ENCODE measurements around the gene PEX26. TPM values are rescaled to one million over a fixed set of nuclear protein-coding genes. Genes with fewer than 3 reads are reported as not detected.
"Not testable (repeated sequence)": the region's sequence is repeated elsewhere in the genome, so short reads cannot be mapped to it uniquely, and the experiment has no call there.

The PEX26 gene
- total RNA-seq, 2 donors from 2014 or later, result 39.1 to 46.0 TPM

DNA sequence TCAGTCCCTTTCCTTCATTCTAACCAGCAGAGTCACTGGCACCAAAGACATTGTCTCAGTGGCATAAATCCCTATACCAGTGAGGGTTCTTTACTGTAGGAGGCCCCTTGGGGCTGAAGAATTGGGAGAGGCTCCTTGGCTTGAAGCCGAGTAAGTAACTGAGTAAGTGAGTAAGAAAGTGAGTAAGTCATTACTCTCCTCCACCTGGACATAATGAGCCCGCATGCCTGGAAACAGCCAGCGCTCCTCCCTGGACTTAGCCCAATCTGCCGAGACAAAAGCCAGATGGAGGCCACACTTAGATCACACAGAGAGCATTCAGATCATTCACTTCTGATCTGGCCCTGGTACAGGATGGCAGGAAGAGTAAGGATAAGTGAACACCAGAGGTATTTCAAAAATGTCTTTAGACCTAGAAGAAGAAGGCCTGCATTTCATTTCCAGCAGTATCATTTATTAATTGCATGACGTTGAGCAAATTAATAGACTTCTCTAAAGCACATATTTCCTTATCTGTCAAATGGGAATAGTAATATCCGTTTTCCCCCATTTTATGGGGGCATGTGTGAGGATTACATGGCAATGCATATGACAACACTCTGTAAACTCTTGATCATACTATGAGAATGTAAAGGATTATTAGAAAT, 45.2 kb upstream of the PEX26 start:
- Histone ChIP-seq H3K4me1 (ENCODE audit: control insufficient read depth in 1 of 2, low read depth in 2 of 2) (peaks cover 5 to 31% of the 10 kb centered on the region in 2 donors), H3K36me3 (no peaks in the 10 kb centered on the region), H3K27ac (no peak overlapping the region), H3K27me3 (replicated peaks; ENCODE audit: insufficient read depth) (no peaks in the 10 kb centered on the region), H3K9me3 (no peaks in the 10 kb centered on the region), H3K4me3 (no peak overlapping the region)
- DNase-seq (ENCODE audit: low spot score), result no peak
- no peak for ATAC-seq (ENCODE audit: insufficient number of reproducible peaks, low FRiP score, low read depth)
- TF ChIP-seq, protein P1, sequence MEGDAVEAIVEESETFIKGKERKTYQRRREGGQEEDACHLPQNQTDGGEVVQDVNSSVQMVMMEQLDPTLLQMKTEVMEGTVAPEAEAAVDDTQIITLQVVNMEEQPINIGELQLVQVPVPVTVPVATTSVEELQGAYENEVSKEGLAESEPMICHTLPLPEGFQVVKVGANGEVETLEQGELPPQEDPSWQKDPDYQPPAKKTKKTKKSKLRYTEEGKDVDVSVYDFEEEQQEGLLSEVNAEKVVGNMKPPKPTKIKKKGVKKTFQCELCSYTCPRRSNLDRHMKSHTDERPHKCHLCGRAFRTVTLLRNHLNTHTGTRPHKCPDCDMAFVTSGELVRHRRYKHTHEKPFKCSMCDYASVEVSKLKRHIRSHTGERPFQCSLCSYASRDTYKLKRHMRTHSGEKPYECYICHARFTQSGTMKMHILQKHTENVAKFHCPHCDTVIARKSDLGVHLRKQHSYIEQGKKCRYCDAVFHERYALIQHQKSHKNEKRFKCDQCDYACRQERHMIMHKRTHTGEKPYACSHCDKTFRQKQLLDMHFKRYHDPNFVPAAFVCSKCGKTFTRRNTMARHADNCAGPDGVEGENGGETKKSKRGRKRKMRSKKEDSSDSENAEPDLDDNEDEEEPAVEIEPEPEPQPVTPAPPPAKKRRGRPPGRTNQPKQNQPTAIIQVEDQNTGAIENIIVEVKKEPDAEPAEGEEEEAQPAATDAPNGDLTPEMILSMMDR (IDR thresholded peaks at IDR 0.05), result no peak

GRCh38 chr22:18033204-18033998, 44.4 kb upstream of the PEX26 start:
- TF ChIP-seq, protein P1 (IDR thresholded peaks at IDR 0.05), result peak; percentile 35
- Histone ChIP-seq H3K9me3 (no peaks in the 10 kb centered on the region), H3K36me3 (no peaks in the 10 kb centered on the region), H3K4me1 (ENCODE audit: control insufficient read depth in 1 of 2, low read depth in 2 of 2) (peaks cover 5 to 31% of the 10 kb centered on the region in 2 donors), H3K27ac (peak overlapping the region; percentile 46 to 68), H3K4me3 (no peak overlapping the region), H3K27me3 (replicated peaks; ENCODE audit: insufficient read depth) (no peaks in the 10 kb centered on the region)
- no peak for DNase-seq (ENCODE audit: low spot score)
- no peak for ATAC-seq (ENCODE audit: insufficient number of reproducible peaks, low FRiP score, low read depth)

DNA sequence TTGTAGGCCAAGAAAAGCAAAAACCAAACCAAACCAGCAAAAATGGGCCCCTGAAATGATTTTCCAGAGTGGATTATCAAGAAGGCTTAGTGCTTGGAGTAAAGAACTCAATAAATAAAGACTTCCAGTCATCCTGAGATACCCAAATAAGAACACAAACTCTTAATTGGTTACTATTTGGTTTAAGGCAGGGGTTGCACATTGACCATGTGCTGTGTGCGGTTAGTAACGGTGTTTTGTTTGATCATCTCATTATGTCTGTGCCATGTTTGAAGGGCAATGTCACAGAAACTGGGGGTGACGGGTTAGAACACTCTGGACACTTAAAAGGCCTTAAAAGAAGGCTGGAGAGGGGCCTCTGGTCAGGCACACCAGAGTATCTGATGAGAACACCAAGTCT, 43.7 kb upstream of the PEX26 start:
- H3K4me1 ChIP-seq (ENCODE audit: control insufficient read depth in 1 of 2, low read depth in 2 of 2), result peaks cover 5 to 31% of the 10 kb centered on the region in 2 donors
- H3K27me3 ChIP-seq (replicated peaks; ENCODE audit: insufficient read depth), result no peaks in the 10 kb centered on the region
- H3K9me3 ChIP-seq, result no peaks in the 10 kb centered on the region
- no peak for ATAC-seq (ENCODE audit: insufficient number of reproducible peaks, low FRiP score, low read depth)
- DNase-seq (ENCODE audit: low spot score), result no peak
- no peak overlapping the region for H3K4me3 ChIP-seq
- H3K36me3 ChIP-seq, result no peaks in the 10 kb centered on the region
- H3K27ac ChIP-seq, result peak overlapping the region; percentile 46 to 68
- TF ChIP-seq, protein P1 (IDR thresholded peaks at IDR 0.05), result no peak

DNA sequence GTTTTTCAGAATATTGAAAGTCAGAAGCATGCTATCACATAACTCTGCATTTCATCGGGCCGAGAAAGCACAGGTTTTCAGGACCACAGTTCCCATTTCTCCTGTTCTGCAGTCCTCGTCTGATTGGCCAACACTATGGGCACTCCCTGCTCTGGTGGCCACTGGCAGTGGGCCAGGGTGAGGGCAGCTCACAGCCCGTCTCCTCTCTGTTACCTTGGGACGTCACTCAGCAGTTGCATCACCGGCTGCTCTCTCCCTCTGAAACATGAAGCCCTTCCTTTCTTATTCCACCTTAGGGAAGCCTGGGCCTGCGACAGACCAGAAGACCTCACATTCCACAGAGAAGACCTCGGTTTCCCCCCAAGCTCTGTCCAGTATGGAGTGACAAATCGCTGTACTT, 42.0 kb upstream of the PEX26 start:
- Histone ChIP-seq H3K9me3 (no peaks in the 10 kb centered on the region), H3K4me1 (ENCODE audit: control insufficient read depth in 1 of 2, low read depth in 2 of 2) (peaks cover 5 to 31% of the 10 kb centered on the region in 2 donors), H3K27ac (no peak overlapping the region), H3K36me3 (no peaks in the 10 kb centered on the region), H3K27me3 (replicated peaks; ENCODE audit: insufficient read depth) (no peaks in the 10 kb centered on the region), H3K4me3 (no peak overlapping the region)
- no peak for DNase-seq (ENCODE audit: low spot score)
- ATAC-seq (ENCODE audit: insufficient number of reproducible peaks, low FRiP score, low read depth), result no peak
- TF ChIP-seq, protein P1 (IDR thresholded peaks at IDR 0.05), result no peak

GRCh38 chr22:18040898-18041297, 36.9 kb upstream of the PEX26 start:
- ATAC-seq (ENCODE audit: insufficient number of reproducible peaks, low FRiP score, low read depth); H3K9me3 ChIP-seq; DNase-seq (ENCODE audit: low spot score); H3K36me3 ChIP-seq; H3K27ac ChIP-seq; H3K27me3 ChIP-seq (replicated peaks; ENCODE audit: insufficient read depth); H3K4me3 ChIP-seq: not testable (repeated sequence)
- H3K4me1 ChIP-seq (ENCODE audit: control insufficient read depth in 1 of 2, low read depth in 2 of 2), result peaks cover 0 to 18% of the 10 kb centered on the region in 2 donors

All from thoracic aorta (tissue), 2 donors.